Peyer's patch (tissue), 4 donors: ENCODE data around the gene FBXO45.

ENCODE experiments used
- CTCF ChIP-seq, 6 experiments: fragments of 450-650 bp in 4 of 6; fragments of 200-600 bp in 2 of 6; sonication (generic) in 1 of 6; IDR thresholded peaks; one replicate each; pipeline ENCODE4 v1.5.1; 2017 to 2019; ENCODE audit warnings: antibody characterized with exemption in 6 of 6, mild to moderate bottlenecking in 3 of 6, moderate library complexity in 1 of 6
- POLR2A ChIP-seq, 2 donors: fragments of 450-650 bp; IDR thresholded peaks; one replicate each; pipeline ENCODE4 v1.5.1; 2017; ENCODE audit warnings: antibody characterized with exemption in 2 of 2, mild to moderate bottlenecking in 2 of 2, moderate library complexity in 2 of 2

DNA sequence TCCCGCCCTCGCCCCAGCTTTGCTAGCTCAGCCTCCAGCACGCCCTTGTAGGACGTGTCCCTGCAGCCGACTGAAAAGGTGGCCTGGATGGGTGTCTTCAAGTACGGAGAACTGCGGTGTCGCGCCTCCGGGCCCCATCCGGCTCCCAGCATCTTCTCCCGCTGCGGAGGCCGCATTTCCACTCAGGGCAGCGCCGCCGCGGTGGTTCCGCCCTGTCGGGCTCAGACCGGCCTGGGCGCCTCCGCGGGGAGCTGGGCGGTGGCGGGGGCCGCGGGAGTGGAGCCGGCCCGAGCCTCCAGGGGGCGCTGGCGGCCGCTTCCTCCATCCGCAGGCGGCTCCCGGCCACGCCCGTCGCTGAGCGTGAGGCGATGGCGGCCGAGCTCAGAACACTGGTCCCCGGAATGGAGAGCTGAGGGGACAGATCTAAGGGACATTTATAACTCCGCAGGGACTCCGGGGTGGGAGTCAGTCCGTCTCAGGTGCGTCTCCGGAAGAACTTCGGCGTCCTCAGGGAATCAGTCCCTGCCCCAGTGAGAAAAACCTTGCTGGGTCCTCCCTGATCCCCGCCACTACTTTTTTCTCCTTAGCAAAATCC is 39.7 kb upstream of the FBXO45 start:
- TF ChIP-seq POLR2A (IDR thresholded peaks at IDR 0.05), result no peak
- TF ChIP-seq CTCF (IDR thresholded peaks at IDR 0.05), result peak; percentile 44 to 74 (median 56)
